Activated CD4-positive, CD25-positive, alpha-beta regulatory T cell (primary cell): ENCODE data around the gene SHMT1.
A peak's percentile ranks its signal among the peaks of the same experiment; 100 is the strongest.
"Not testable (repeated sequence)": the region's sequence is repeated elsewhere in the genome, so short reads cannot be mapped to it uniquely, and the experiment has no call there.

ENCODE experiments used
- DNase-seq, 4 experiments: peaks; one replicate each; lab custom pipeline; 2025; lab: John Stamatoyannopoulos, UW

SHMT1 gene

GRCh38 chr17:18363101-18364049, at the start of gene SHMT1:
SHMT1 (minus strand) TSS chr17:18363550; CDS start chr17:18355981, 7,569 bp downstream.
- DNase-seq, result peak; percentile 78 to 86 (median 83)

DNA sequence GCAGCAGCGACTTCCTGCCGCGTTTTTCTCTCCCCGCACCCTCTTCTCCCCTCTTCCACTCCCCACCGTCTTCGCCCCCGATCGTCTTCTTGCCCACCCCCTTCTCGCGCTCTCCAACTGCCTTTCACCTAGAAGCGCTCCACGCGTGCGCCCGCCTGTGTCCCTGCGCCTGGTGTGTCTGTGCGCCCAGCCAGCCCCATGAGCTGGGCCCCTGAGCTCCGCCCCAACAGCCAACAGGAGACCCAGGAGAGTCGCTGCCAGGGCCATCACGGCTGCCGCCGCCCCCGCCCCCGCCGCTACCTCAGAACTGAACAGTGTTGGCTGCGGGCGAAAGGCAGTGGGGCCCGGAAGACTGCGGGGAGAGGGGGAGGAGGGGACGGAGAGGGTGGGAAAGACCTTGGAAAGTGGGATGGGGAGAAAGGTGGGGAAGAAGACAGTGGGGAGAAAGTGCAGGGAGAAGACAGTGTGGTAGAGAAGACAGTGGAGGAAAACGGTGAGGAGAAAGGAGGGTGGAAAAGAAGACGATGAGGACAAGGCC, 48.7 kb upstream of the SHMT1 start:
- not testable (repeated sequence) for DNase-seq

DNA sequence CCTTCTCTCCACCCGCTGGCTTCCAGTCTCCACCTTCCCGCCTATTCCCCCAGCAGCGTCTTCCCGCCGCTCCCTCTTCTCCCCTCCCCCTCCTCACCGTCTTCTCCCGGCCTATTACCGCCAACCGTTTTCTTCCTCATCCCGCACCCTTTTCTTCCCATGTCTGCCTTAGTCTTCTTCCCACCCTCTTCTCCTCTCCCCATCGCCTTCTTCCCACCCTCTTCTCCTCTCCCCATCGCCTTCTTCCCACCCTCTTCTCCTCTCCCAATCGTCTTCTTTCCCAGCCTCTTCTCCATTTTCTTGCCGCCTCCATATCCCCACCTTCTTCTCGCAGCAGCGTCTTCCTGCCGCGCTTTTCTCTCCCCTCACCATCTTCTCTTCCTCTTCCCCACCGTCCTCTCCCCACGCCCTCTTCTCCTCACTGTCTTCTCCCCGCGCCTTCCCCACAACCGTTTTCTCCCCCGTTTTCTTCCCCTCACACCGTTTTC, 48.1 kb upstream of the SHMT1 start:
- not testable (repeated sequence) for DNase-seq

DNA sequence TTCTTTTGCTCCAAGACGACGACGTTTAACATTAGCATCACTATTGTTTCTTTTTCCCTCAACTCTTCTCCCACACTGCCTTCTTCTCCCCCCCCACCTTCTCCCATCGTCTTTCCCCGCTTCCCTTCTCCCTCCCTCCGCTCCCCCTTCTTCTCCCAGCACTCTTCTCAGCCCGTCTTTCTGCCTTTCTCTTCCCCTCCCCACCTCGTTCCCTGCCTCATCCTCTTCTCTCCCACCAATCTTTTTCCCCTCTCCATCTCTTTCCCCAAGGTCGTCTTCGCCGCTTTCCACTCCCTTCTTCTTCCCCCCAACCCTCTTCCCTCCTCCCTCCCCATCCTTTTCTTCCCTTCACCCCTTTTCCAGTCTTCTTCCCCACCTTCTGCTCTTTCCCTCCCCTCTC, 47.4 kb upstream of the SHMT1 start:
- not testable (repeated sequence) for DNase-seq

- DNase-seq, result not testable (repeated sequence)
These were observed 46.0 kb upstream of the SHMT1 start for GRCh38 chr17:18409321-18409720.

DNA sequence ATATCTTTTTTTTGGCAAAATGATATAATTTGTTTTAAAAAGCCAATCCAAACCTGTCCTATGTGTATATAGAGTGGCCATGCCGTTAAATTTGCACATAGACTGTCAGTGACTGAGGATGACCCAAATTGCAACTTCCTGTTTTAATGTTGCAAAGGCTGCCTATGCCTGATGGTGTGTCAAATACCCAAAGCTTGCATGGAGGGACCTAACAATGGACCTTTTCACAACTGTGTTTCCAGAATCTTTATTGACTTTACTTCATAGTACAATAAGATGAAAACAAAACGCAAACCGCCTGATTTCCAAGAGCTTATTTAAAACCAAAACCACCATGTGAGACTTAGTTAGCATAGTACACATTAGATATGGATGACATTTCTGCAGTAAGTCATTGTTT, 45.6 kb upstream of the SHMT1 start:
- DNase-seq, result not testable (repeated sequence)

GRCh38 chr17:18403604-18404003, 40.3 kb upstream of the SHMT1 start:
- DNase-seq, result not testable (repeated sequence)

- not testable (repeated sequence) for DNase-seq
These were observed 39.8 kb upstream of the SHMT1 start for GRCh38 chr17:18403166-18403565.

GRCh38 chr17:18401872-18402590, 38.7 kb upstream of the SHMT1 start:
- DNase-seq, result not testable (repeated sequence)

DNA sequence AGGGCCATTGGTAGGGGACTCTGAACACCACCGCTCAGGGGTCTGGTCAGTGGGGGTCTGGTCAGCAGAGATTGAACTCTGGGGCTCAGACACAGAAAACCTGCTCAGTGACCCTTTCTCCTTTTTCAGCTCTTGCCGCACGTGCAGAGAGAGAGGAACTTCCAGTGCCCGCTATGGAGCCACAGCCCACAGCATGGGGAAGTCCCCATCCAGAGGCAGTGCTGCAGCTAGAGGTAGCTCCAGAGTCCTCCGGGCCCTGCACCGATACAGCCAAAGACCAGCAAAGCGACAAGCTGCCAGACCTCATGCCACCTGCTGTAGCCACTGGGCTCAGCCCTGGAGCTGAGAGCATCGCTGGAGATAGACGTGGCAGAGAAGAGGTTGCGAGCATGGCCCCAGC, 25.4 kb upstream of the SHMT1 start:
- not testable (repeated sequence) for DNase-seq

GRCh38 chr17:18388266-18388665, 24.9 kb upstream of the SHMT1 start:
- not testable (repeated sequence) for DNase-seq

- not testable (repeated sequence) for DNase-seq
These were observed 24.2 kb upstream of the SHMT1 start for GRCh38 chr17:18387583-18387982.

DNA sequence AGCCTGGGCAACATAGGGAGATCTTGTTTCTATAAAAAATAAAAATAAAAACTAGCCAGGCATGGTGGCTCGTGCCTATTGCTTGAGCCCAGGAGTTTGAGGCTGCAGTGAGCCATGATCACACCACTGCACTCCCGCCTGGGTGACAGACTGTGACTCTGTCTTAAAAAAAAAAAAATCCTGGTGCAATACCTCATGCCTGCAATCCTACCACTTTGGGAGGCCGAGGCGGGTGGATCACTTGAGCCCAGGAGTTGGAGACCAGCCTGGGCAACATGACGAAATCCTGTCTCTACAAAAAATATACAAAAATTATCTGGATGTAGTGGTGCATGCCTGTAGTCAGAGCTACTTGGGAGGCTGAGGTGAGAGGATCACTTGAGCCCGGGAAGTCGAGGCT, 20.9 kb upstream of the SHMT1 start:
- DNase-seq, result not testable (repeated sequence)

GRCh38 chr17:18383079-18383481, 19.7 kb upstream of the SHMT1 start:
- DNase-seq, result not testable (repeated sequence)

DNA sequence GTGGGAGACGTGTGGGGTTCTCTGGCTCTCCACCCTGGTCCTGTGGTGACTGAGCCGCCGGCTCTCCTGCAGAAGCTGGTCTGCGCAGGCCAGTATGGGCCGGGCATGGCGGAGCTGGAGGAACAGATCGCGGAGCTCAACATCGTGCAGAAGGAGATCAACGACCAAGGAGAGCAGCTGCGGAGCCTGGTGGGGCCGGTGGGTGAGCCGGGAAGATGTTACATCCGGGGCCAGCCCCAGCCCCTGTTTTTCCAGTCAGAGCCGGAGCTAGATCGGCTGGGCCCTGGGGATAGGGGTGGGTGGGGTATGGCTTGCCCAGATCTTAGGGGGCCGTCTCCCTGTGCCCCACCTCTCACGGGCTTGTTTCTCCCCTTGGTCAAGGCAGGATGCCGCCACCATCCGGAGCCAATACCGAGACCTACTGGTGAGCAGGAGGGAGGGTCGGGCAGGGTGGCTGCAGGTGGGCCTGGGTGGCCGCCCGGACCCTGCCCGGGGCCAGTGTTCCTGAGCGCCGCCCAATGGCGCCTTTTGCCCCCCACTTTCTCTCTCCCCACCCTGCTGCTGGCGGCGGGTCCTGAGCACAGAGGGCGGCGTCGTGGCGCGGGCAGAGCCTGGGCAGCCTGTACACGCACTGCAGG, 19.2 kb upstream of the SHMT1 start:
- no peak for DNase-seq

DNA sequence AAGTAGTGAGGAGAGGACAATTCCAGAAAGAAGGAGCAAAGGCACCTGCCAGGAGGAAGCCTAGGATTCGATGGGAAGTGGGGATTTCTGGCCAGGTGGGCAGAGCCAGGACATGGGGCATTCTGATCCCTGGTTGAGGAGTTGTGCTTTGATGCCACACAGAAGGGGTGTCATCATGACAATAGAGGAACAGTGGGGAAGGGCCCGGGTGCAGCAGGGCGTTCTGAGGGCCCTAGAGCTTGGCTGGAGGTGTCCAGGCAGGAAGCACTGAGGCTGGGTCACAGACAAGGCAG, 18.5 kb upstream of the SHMT1 start:
- no peak for DNase-seq

- DNase-seq, result no peak
These were observed 18.0 kb upstream of the SHMT1 start for GRCh38 chr17:18381158-18381952.

GRCh38 chr17:18380471-18381157, 17.3 kb upstream of the SHMT1 start:
- DNase-seq, result no peak

- no peak for DNase-seq
These were observed 16.1 kb upstream of the SHMT1 start for GRCh38 chr17:18379246-18380146.

DNA sequence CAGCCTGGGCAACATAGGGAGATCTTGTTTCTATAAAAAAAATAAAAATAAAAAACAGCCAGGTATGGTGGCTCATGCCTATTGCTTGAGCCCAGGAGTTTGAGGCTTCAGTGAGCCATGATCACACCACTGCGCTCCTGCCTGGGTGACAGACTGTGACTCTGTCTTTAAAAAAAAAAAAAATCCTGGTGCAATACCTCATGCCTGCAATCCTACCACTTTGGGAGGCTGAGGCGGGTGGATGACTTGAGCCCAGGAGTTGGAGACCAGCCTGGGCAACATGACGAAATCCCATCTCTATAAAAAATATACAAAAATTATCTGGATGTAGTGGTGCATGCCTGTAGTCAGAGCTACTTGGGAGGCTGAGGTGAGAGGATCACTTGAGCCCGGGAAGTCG, 15.3 kb upstream of the SHMT1 start:
- DNase-seq, result not testable (repeated sequence)
